A549 (cell line): Measurements from ENCODE around the gene RNF220. TPM values are rescaled to one million over a fixed set of nuclear protein-coding genes. Genes with fewer than 3 reads are reported as not detected.

Experiments
- ATAC-seq, 2 experiments: fragments of 200-7000 bp in 1 of 2; fragments of >200 bp in 1 of 2; cut with Nextera tagmentation in 1 of 2; cut with Tn5 transposase in 1 of 2; 3 replicates each; pipeline versions ENCODE4 v1.8.0 to v1.9.1; 2018 to 2020; ENCODE audit warnings: mild to moderate bottlenecking in 1 of 2, moderate library complexity in 1 of 2
- CTCF ChIA-PET: fragments of 300-600 bp; sonication (Branson Sonifier 250); formaldehyde crosslinking; extraction: SDS; loops from one replicate; lab custom pipeline; 2021; ENCODE audit warnings: antibody characterized with exemption, inconsistent platforms; lab: Yijun Ruan, JAX
- POLR2A ChIA-PET: fragments of 350-600 bp; formaldehyde crosslinking; extraction: SDS; loops from one replicate; lab custom pipeline; 2021; ENCODE audit warnings: antibody characterized with exemption, inconsistent platforms; lab: Yijun Ruan, JAX
- DNase-seq, 2 experiments: peaks; one replicate each; pipeline versions ENCODE4 v3.0.0 to v3.0.0-alpha.2; 2011 to 2016; ENCODE audit warnings: low read depth in 1 of 2, low spot score in 1 of 2
- FAIRE-seq: peaks from 2 replicates; lab custom pipeline; 2011; peaks lifted over from hg19 to GRCh38; lab: Jason Lieb, UNC
- H3K27ac ChIP-seq, 2 experiments: fragments of >200 bp; sonication (Bioruptor Twin); formaldehyde crosslinking; 3 replicates each; pipeline ENCODE4 v1.5.1; 2016 to 2017
- H3K4me1 ChIP-seq: fragments of >200 bp; sonication (Bioruptor Twin); formaldehyde crosslinking; 3 replicates; pipeline ENCODE4 v1.6.1; 2016
- H3K4me2 ChIP-seq: fragments of >200 bp; sonication (Bioruptor Twin); formaldehyde crosslinking; 3 replicates; pipeline ENCODE4 v1.6.1; 2016
- H3K4me3 ChIP-seq: fragments of >200 bp; sonication (Bioruptor Twin); formaldehyde crosslinking; 3 replicates; pipeline ENCODE4 v1.5.1; 2016
- H3K9me3 ChIP-seq: fragments of >200 bp; sonication (Bioruptor Twin); formaldehyde crosslinking; 3 replicates; pipeline ENCODE4 v1.6.1; 2016
- BHLHE40 ChIP-seq: IDR thresholded peaks from 2 replicates; pipeline ENCODE4 v1.6.1; 2012; ENCODE audit warnings: low read depth, low read length, inconsistent platforms
- CBX2 ChIP-seq: fragments of 200-600 bp; sonication (generic); IDR thresholded peaks from 2 replicates; pipeline ENCODE4 v1.6.1; 2016; ENCODE audit warnings: low read depth, mild to moderate bottlenecking, borderline replicate concordance
- CEBPB ChIP-seq, 2 experiments: fragments of >200 bp in 1 of 2; sonication (Bioruptor Twin) in 1 of 2; formaldehyde crosslinking in 1 of 2; IDR thresholded peaks; 2 replicates each; pipeline ENCODE4 v1.6.1; 2012 to 2016
- CHD4 ChIP-seq: fragments of 200-600 bp; sonication (generic); IDR thresholded peaks from 2 replicates; pipeline ENCODE4 v1.6.1; 2016; ENCODE audit warnings: antibody characterized with exemption, mild to moderate bottlenecking, borderline replicate concordance
- CTCF ChIP-seq: fragments of >200 bp; sonication (Bioruptor Twin); formaldehyde crosslinking; IDR thresholded peaks from 3 replicates; pipeline ENCODE4 v1.5.1; 2016
- EHF ChIP-seq: fragments of 250-450 bp; sonication (Bioruptor Pico); IDR thresholded peaks from 2 replicates; pipeline ENCODE4 v1.5.0; 2020; ENCODE audit warnings: mild to moderate bottlenecking
- FOSB ChIP-seq: fragments of 250-450 bp; sonication (Bioruptor Pico); IDR thresholded peaks from 2 replicates; pipeline ENCODE4 v1.5.0; 2020; ENCODE audit warnings: mild to moderate bottlenecking, moderate library complexity
- GATA3 ChIP-seq: IDR thresholded peaks from 2 replicates; pipeline ENCODE4 v1.6.1; 2012; ENCODE audit warnings: borderline replicate concordance
- JUN ChIP-seq, 2 experiments: fragments of >200 bp; sonication (Bioruptor Twin); formaldehyde crosslinking; IDR thresholded peaks; 2 replicates in 1 of 2; 3 replicates in 1 of 2; pipeline ENCODE4 v1.6.1; 2016 to 2017
- KDM1A ChIP-seq: fragments of 200-600 bp; sonication (generic); IDR thresholded peaks from 2 replicates; pipeline ENCODE4 v1.6.1; 2016; ENCODE audit warnings: low read depth, mild to moderate bottlenecking
- MAX ChIP-seq: IDR thresholded peaks from 2 replicates; pipeline ENCODE4 v1.6.1; 2012
- MAZ ChIP-seq: fragments of 150-350 bp; IDR thresholded peaks from 2 replicates; pipeline ENCODE4 v1.6.1; 2014; ENCODE audit warnings: antibody characterized with exemption, low read depth, low read length, borderline replicate concordance
- MYC ChIP-seq: IDR thresholded peaks from 2 replicates; pipeline ENCODE4 v1.6.1; 2012; ENCODE audit warnings: mild to moderate bottlenecking, inconsistent platforms, low read length, improper control_type of control experiment, borderline replicate concordance
- NFE2L2 ChIP-seq: fragments of 150-350 bp; conservative IDR thresholded peaks from 2 replicates; pipeline ENCODE4 v1.6.1; 2014; ENCODE audit warnings: low read length
- NPAS2 ChIP-seq: fragments of 250-450 bp; sonication (Bioruptor Pico); IDR thresholded peaks from 2 replicates; pipeline ENCODE4 v1.8.0; 2022; ENCODE audit warnings: mild to moderate bottlenecking, moderate library complexity, borderline replicate concordance
- NR3C1 ChIP-seq: fragments of >200 bp; sonication (Bioruptor Twin); formaldehyde crosslinking; IDR thresholded peaks from 3 replicates; pipeline ENCODE4 v1.6.1; 2017
- RAD21 ChIP-seq, 2 experiments: fragments of >200 bp in 1 of 2; sonication (Bioruptor Twin) in 1 of 2; formaldehyde crosslinking in 1 of 2; IDR thresholded peaks in 1 of 2; conservative IDR thresholded peaks in 1 of 2; 2 replicates in 1 of 2; 3 replicates in 1 of 2; pipeline ENCODE4 v1.6.1; 2012 to 2018; ENCODE audit warnings: inconsistent platforms in 1 of 2
- RARB ChIP-seq: fragments of 250-450 bp; sonication (Bioruptor Pico); IDR thresholded peaks from 2 replicates; pipeline ENCODE4 v1.8.0; 2021; ENCODE audit warnings: mild to moderate bottlenecking, moderate library complexity
- REST ChIP-seq: fragments of 200-600 bp; sonication (generic); IDR thresholded peaks from 2 replicates; pipeline ENCODE4 v1.6.1; 2016; ENCODE audit warnings: antibody characterized with exemption, mild to moderate bottlenecking, moderate library complexity
- RFX5 ChIP-seq: fragments of 450-650 bp; IDR thresholded peaks from 2 replicates; pipeline ENCODE4 v1.7.1; 2014; ENCODE audit warnings: antibody characterized with exemption, mild to moderate bottlenecking, moderate library complexity
- RNF2 ChIP-seq: fragments of 200-600 bp; sonication (generic); IDR thresholded peaks from 2 replicates; pipeline ENCODE4 v1.6.1; 2016; ENCODE audit warnings: low read depth, mild to moderate bottlenecking, antibody characterized with exemption, moderate library complexity, borderline replicate concordance
- ZFP36 ChIP-seq: fragments of 450-650 bp; IDR thresholded peaks from 2 replicates; pipeline ENCODE4 v1.6.1; 2014; ENCODE audit warnings: borderline replicate concordance; ENCODE audit not compliant: partially characterized antibody
- WGBS: methylation state at CpG from one replicate; pipeline ENCODE4 v1.1.6; 2017; ENCODE audit errors: missing lambda C conversion rate; 5-methylcytosine and 5-hydroxymethylcytosine counted together
- polyA plus RNA-seq, 4 experiments: library from polyadenylated mRNA; depleted of rRNA in 3 of 4; stranded (reverse); fragments of >200 nt; fragmentation: RNase III in 1 of 4; extraction: RNeasy Plus Mini Kit Qiagen cat#74134 plus additional on column Dnase treatment in 1 of 4; gene quantifications; 2 replicates in 3 of 4; 3 replicates in 1 of 4; pipeline ENCODE4 v1.2.3, GENCODE V29; 2011 to 2017

Gene RNF220
- polyA plus RNA-seq, 2 of the 4 experiments (the other 2 are of a cell fraction) = 53.4 to 54.5 TPM

- FAIRE-seq = no peak
Measured at GRCh38 chr1:44677201-44677766, 272.2 kb downstream of the RNF220 start.

GRCh38 chr1:44678120-44678519, 273.1 kb downstream of the RNF220 start:
- H3K9me3 ChIP-seq = no peaks in the 10 kb centered on the region
- no peak for DNase-seq
- H3K4me2 ChIP-seq = no peak overlapping the region
- TF ChIP-seq REST = no peak
- TF ChIP-seq RARB (CRISPR knock-in tag) = no peak
- no peak for TF ChIP-seq MAZ
- TF ChIP-seq BHLHE40 = no peak
- TF ChIP-seq CTCF = no peak
- no peak for TF ChIP-seq FOSB (CRISPR knock-in tag)
- no peak for TF ChIP-seq GATA3
- TF ChIP-seq RNF2 = no peak
- TF ChIP-seq NFE2L2 = no peak
- TF ChIP-seq MYC = no peak
- TF ChIP-seq NR3C1 = no peak
- no peak for TF ChIP-seq RFX5
- no peak for TF ChIP-seq KDM1A
- TF ChIP-seq JUN (IDR thresholded peaks at IDR 0.05) = no peak
- no peak for TF ChIP-seq MAX
- TF ChIP-seq NPAS2 = no peak
- no peak for TF ChIP-seq CBX2
- no peak for TF ChIP-seq EHF
- TF ChIP-seq, all 56 proteins: peak for 0
- ATAC-seq (no peak), FAIRE-seq (no peak)
- 61% methylated on average over 2 of the region's 2 CpGs for WGBS
- ChIA-PET CTCF (interaction anchor here (1.0 kb wide), 1 partner anchor 460 kb away, joined by 4 read pairs; no protein-coding TSS in a partner anchor), POLR2A (no interaction called here)
- Histone ChIP-seq H3K4me1 (peaks cover 23% of the 10 kb centered on the region), H3K4me3 (no peak overlapping the region), H3K27ac (no peak overlapping the region)

More at GRCh38 chr1:44677201-44677766, 272.2 kb downstream of the RNF220 start:
- peak overlapping the region; percentile 43 to 51; a peak in 3 of 6 replicates for H3K27ac ChIP-seq
- no peaks in the 10 kb centered on the region for H3K9me3 ChIP-seq
- DNase-seq (peak; percentile 51 to 53), ATAC-seq (no peak)
- 44% methylated on average over 6 of the region's 6 CpGs for WGBS
- TF ChIP-seq ZFP36 (no peak), RAD21 (conservative IDR thresholded peaks at IDR 0.05 in 1 of 2, IDR thresholded peaks at IDR 0.05 in 1 of 2) (peak; percentile 14 to 23; a peak in 1 of 5 replicates), CTCF (peak; percentile 47), CHD4 (no peak), CEBPB (IDR thresholded peaks at IDR 0.05) (peak; percentile 32 to 84; a peak in 3 of 4 replicates)
- ChIA-PET POLR2A (no interaction called here), CTCF (interaction anchor here (1.0 to 7.2 kb wide), 3 partner anchors 14 to 459 kb away, joined by 4 to 34 read pairs (median 5); no protein-coding TSS in a partner anchor)
- H3K4me2 ChIP-seq = peak overlapping the region; percentile 63
- peaks cover 25% of the 10 kb centered on the region for H3K4me1 ChIP-seq
- H3K4me3 ChIP-seq = no peak overlapping the region
